PC-3 (cell line): ENCODE results near the gene MAPK9. TPM values are rescaled to one million over a fixed set of nuclear protein-coding genes. Genes with fewer than 3 reads are reported as not detected.

Experiments used
- ATAC-seq: fragments of 200-7000 bp; cut with Tn5 transposase; 2 replicates; pipeline ENCODE4 v1.9.1; 2020; ENCODE audit warnings: mild to moderate bottlenecking, moderate library complexity
- BruUV-seq: library from RNA; stranded (reverse); fragments of 400-500 nt; replicated peaks from 2 replicates; lab custom pipeline; 2021; lab: Mats Ljungman, UMichigan
- CTCF ChIA-PET: fragments of 300-600 bp; sonication (Branson Sonifier 250); formaldehyde crosslinking; loops from one replicate; lab custom pipeline; 2022; ENCODE audit warnings: antibody characterized with exemption; lab: Charles Lee
- POLR2A ChIA-PET: fragments of 300-600 bp; sonication (Branson Sonifier 250); formaldehyde crosslinking; loops from one replicate; lab custom pipeline; 2022; ENCODE audit warnings: antibody characterized with exemption; ENCODE audit not compliant: unreplicated experiment; lab: Charles Lee
- DNase-seq: peaks from one replicate; pipeline ENCODE4 v3.0.0-alpha.2; 2015
- H2AFZ ChIP-seq: fragments of 300-600 bp; sonication (generic); 2 replicates; pipeline ENCODE4 v1.6.0; 2016; ENCODE audit warnings: antibody characterized with exemption, low read length
- H3F3A ChIP-seq: fragments of 300-600 bp; sonication (generic); one replicate; pipeline ENCODE4 v1.6.0; 2017; ENCODE audit warnings: antibody characterized with exemption, low read length, control low read depth, mild to moderate bottlenecking; ENCODE audit not compliant: unreplicated experiment
- H3K27ac ChIP-seq: fragments of 300-600 bp; sonication (generic); 2 replicates; pipeline ENCODE4 v1.5.1; 2016; ENCODE audit warnings: mild to moderate bottlenecking, low read length
- H3K27me3 ChIP-seq: fragments of 300-600 bp; sonication (generic); 2 replicates; pipeline ENCODE4 v1.6.1; 2016; ENCODE audit warnings: low read length, mixed read lengths
- H3K36me3 ChIP-seq: fragments of 300-600 bp; sonication (generic); 2 replicates; pipeline ENCODE4 v1.6.1; 2016; ENCODE audit warnings: low read depth, mixed run types, low read length, mixed read lengths
- H3K4me1 ChIP-seq: fragments of 300-600 bp; sonication (generic); 2 replicates; pipeline ENCODE4 v1.5.1; 2016; ENCODE audit warnings: low read length; ENCODE audit not compliant: insufficient read depth
- H3K4me2 ChIP-seq: fragments of 300-600 bp; sonication (generic); 2 replicates; pipeline ENCODE4 v1.6.0; 2016; ENCODE audit warnings: low read length
- H3K4me3 ChIP-seq: fragments of 300-600 bp; sonication (generic); 2 replicates; pipeline ENCODE4 v1.5.1; 2016; ENCODE audit warnings: mild to moderate bottlenecking, low read length, mixed read lengths
- H3K79me2 ChIP-seq: fragments of 300-600 bp; sonication (generic); 2 replicates; pipeline ENCODE4 v1.6.1; 2017; ENCODE audit warnings: low read length, mixed read lengths
- H3K9ac ChIP-seq: fragments of 300-600 bp; sonication (generic); 2 replicates; pipeline ENCODE4 v1.6.0; 2016; ENCODE audit warnings: mild to moderate bottlenecking, low read length
- H3K9me2 ChIP-seq: fragments of 300-600 bp; sonication (generic); replicated peaks from 2 replicates; pipeline ENCODE4 v1.6.1; 2016; ENCODE audit warnings: mixed run types, low read length, mixed read lengths
- H3K9me3 ChIP-seq: fragments of 300-600 bp; sonication (generic); 2 replicates; pipeline ENCODE4 v1.6.1; 2016; ENCODE audit warnings: low read length, mixed read lengths
- H4K20me1 ChIP-seq: fragments of 300-600 bp; sonication (generic); 2 replicates; pipeline ENCODE4 v1.6.1; 2016; ENCODE audit warnings: low read length, mixed read lengths
- CTCF ChIP-seq: fragments of 300-600 bp; sonication (generic); conservative IDR thresholded peaks from 2 replicates; pipeline ENCODE4 v1.5.1; 2017; ENCODE audit warnings: antibody characterized with exemption, low read depth, mild to moderate bottlenecking, low read length
- EZH2 ChIP-seq: fragments of 300-600 bp; sonication (generic); IDR thresholded peaks from one replicate; pipeline ENCODE4 v1.6.1; 2017; ENCODE audit warnings: antibody characterized with exemption, mild to moderate bottlenecking, low read length; ENCODE audit not compliant: unreplicated experiment
- EZH2phosphoT487 ChIP-seq: fragments of 300-600 bp; sonication (generic); IDR thresholded peaks from 2 replicates; pipeline ENCODE4 v1.6.1; 2018; ENCODE audit warnings: mild to moderate bottlenecking, antibody characterized with exemption, low read length, borderline replicate concordance
- intact Hi-C: fragments of 100-400 bp; cut with micrococcal nuclease; formaldehyde crosslinking; loops from 2 replicates; pipeline ENCODE4 v1.9.0; 2023
- total RNA-seq: library from RNA; depleted of rRNA; stranded (reverse); fragments of >200 nt; gene quantifications from 2 replicates; pipeline ENCODE4 v1.2.3, GENCODE V29; 2014; rRNA removed

MAPK9 gene
- total RNA-seq, 1 experiment from 2014 or later, result 26.5 TPM

- no peaks in the 10 kb centered on the region for H3K79me2 ChIP-seq
- TF ChIP-seq CTCF (no peak), EZH2 (no peak), EZH2phosphoT487 (no peak)
- no peak overlapping the region for H2AFZ ChIP-seq
- intact Hi-C loops, result no loop called here
- no peaks in the 10 kb centered on the region for H3K9me2 ChIP-seq
- H3K9me3 ChIP-seq, result no peaks in the 10 kb centered on the region
- DNase-seq, result no peak
- peaks cover 3% of the 10 kb centered on the region; the same call in 1 of the 2 replicates for H3K4me1 ChIP-seq
- no peak overlapping the region for H3K9ac ChIP-seq
- BruUV-seq, result no TSS peak
- ATAC-seq, result no peak
- H3K27me3 ChIP-seq, result no peaks in the 10 kb centered on the region
- no peaks in the 10 kb centered on the region for H3K36me3 ChIP-seq
- no peak overlapping the region for H3K4me3 ChIP-seq
- POLR2A ChIA-PET, result no interaction called here
- no peak overlapping the region for H3K27ac ChIP-seq
- CTCF ChIA-PET, result no interaction called here
- H3K4me2 ChIP-seq, result no peak overlapping the region
- no peaks in the 10 kb centered on the region for H4K20me1 ChIP-seq
- no peaks in the 10 kb centered on the region for H3F3A ChIP-seq
Observed at GRCh38 chr5:180193749-180194375, 98.0 kb downstream of the MAPK9 start.

- H3K27me3 ChIP-seq, result no peaks in the 10 kb centered on the region
- H3K4me2 ChIP-seq, result no peak overlapping the region
- no peaks in the 10 kb centered on the region for H3F3A ChIP-seq
- DNase-seq, result no peak
- ChIA-PET POLR2A (no interaction called here), CTCF (no interaction called here)
- H3K4me3 ChIP-seq, result no peak overlapping the region
- H3K36me3 ChIP-seq, result no peaks in the 10 kb centered on the region
- TF ChIP-seq CTCF (no peak), EZH2phosphoT487 (no peak), EZH2 (no peak)
- no peaks in the 10 kb centered on the region for H3K79me2 ChIP-seq
- BruUV-seq, result no TSS peak
- H3K4me1 ChIP-seq, result peaks cover 3% of the 10 kb centered on the region; the same call in 1 of the 2 replicates
- no peak overlapping the region for H3K9ac ChIP-seq
- intact Hi-C loops, result no loop called here
- no peak overlapping the region for H2AFZ ChIP-seq
- H3K27ac ChIP-seq, result no peak overlapping the region
- H3K9me3 ChIP-seq, result no peaks in the 10 kb centered on the region
- no peak for ATAC-seq
- no peaks in the 10 kb centered on the region for H3K9me2 ChIP-seq
- no peaks in the 10 kb centered on the region for H4K20me1 ChIP-seq
Observed at GRCh38 chr5:180191716-180192115, 100.2 kb downstream of the MAPK9 start.

- ATAC-seq (no peak), DNase-seq (no peak)
- no TSS peak for BruUV-seq
- H3K27me3 ChIP-seq, result no peaks in the 10 kb centered on the region
- no peak overlapping the region for H3K4me3 ChIP-seq
- no peak overlapping the region for H3K9ac ChIP-seq
- ChIA-PET CTCF (no interaction called here), POLR2A (no interaction called here)
- H3K27ac ChIP-seq, result no peak overlapping the region
- intact Hi-C loops, result no loop called here
- H3K4me1 ChIP-seq, result peaks cover 3% of the 10 kb centered on the region; the same call in 1 of the 2 replicates
- no peaks in the 10 kb centered on the region for H3K9me3 ChIP-seq
- H4K20me1 ChIP-seq, result no peaks in the 10 kb centered on the region
- no peaks in the 10 kb centered on the region for H3K9me2 ChIP-seq
- no peaks in the 10 kb centered on the region for H3K36me3 ChIP-seq
- H3K4me2 ChIP-seq, result no peak overlapping the region
- TF ChIP-seq EZH2, result no peak
- no peak for TF ChIP-seq EZH2phosphoT487
- TF ChIP-seq CTCF, result no peak
- no peak overlapping the region for H2AFZ ChIP-seq
- no peaks in the 10 kb centered on the region for H3K79me2 ChIP-seq
- no peaks in the 10 kb centered on the region for H3F3A ChIP-seq
Observed at GRCh38 chr5:180187767-180188166, 104.1 kb downstream of the MAPK9 start.

Other genes starting within 250 kb of the MAPK9 start
- gene RNF130, start 220.3 kb downstream of the MAPK9 start, total RNA-seq, result 31.2 and 35.4 TPM in 2 replicates
- 0.29 TPM in 1 of 2 replicates, not detected in the other for gene RASGEF1C, start 82.9 kb downstream of the MAPK9 start, total RNA-seq
- 2.2 and 5.9 TPM in 2 replicates for gene GFPT2, start 61.3 kb upstream of the MAPK9 start, total RNA-seq
- 10.6 and 12.6 TPM in 2 replicates for gene CNOT6, start 202.3 kb upstream of the MAPK9 start, total RNA-seq